Neural cell (in vitro differentiated cells): ENCODE results near the gene NNT. TPM values are rescaled to one million over a fixed set of nuclear protein-coding genes. Genes with fewer than 3 reads are reported as not detected.

Experiments used
- H2AFZ ChIP-seq: fragments of 200-600, 300-800 bp; sonication (generic), shearing (Covaris generic); 2 replicates; pipeline ENCODE4 v1.6.0; 2014; ENCODE audit warnings: low read depth, mild to moderate bottlenecking, antibody characterized with exemption, low read length, moderate library complexity
- H3F3A ChIP-seq: fragments of 200-600 bp; shearing (Covaris generic); 2 replicates; pipeline ENCODE4 v1.6.1; 2016; ENCODE audit warnings: mild to moderate bottlenecking, moderate library complexity, mixed read lengths, antibody characterized with exemption, low read length; ENCODE audit not compliant: insufficient read depth, poor library complexity, severe bottlenecking
- H3K27ac ChIP-seq: fragments of 200-600, 300-800 bp; sonication (generic), shearing (Covaris generic); 2 replicates; pipeline ENCODE4 v1.5.1; 2014; ENCODE audit warnings: mild to moderate bottlenecking, low read length, moderate library complexity
- H3K27me3 ChIP-seq: fragments of 300-800, 200-600 bp; sonication (generic), shearing (Covaris generic); 2 replicates; pipeline ENCODE4 v1.6.0; 2014; ENCODE audit warnings: mild to moderate bottlenecking, low read depth, low read length, moderate library complexity; ENCODE audit not compliant: insufficient read depth
- H3K36me3 ChIP-seq: fragments of 300-800, 200-600 bp; sonication (generic), shearing (Covaris generic); 2 replicates; pipeline ENCODE4 v1.5.1; 2014; ENCODE audit warnings: mild to moderate bottlenecking, antibody characterized with exemption, low read length, moderate library complexity; ENCODE audit not compliant: insufficient read depth
- H3K4me2 ChIP-seq: fragments of 300-800, 200-600 bp; sonication (generic), shearing (Covaris generic); 2 replicates; pipeline ENCODE4 v1.6.0; 2014; ENCODE audit warnings: mild to moderate bottlenecking, low read length
- H3K4me3 ChIP-seq: fragments of 300-800, 200-600 bp; sonication (generic), shearing (Covaris generic); 2 replicates; pipeline ENCODE4 v1.5.1; 2014; ENCODE audit warnings: mild to moderate bottlenecking, low read length, moderate library complexity
- H3K79me2 ChIP-seq: fragments of 200-600 bp; shearing (Covaris generic); replicated peaks from 2 replicates; pipeline ENCODE4 v1.6.0; 2014; ENCODE audit warnings: mild to moderate bottlenecking, low read length, moderate library complexity; ENCODE audit not compliant: insufficient read depth
- H3K9ac ChIP-seq: fragments of 300-800, 200-600 bp; sonication (generic), shearing (Covaris generic); 2 replicates; pipeline ENCODE4 v1.6.1; 2016; ENCODE audit warnings: mild to moderate bottlenecking, low read length, mixed read lengths
- H3K9me2 ChIP-seq: fragments of 200-600 bp; shearing (Covaris generic); 2 replicates; pipeline ENCODE4 v1.6.1; 2016; ENCODE audit warnings: mild to moderate bottlenecking, low read length, mixed read lengths; ENCODE audit not compliant: insufficient read depth
- H3K9me3 ChIP-seq: fragments of 200-600, 300-800 bp; sonication (generic), shearing (Covaris generic); 2 replicates; pipeline ENCODE4 v1.6.1; 2016; ENCODE audit warnings: mild to moderate bottlenecking, mixed run types, low read length, moderate library complexity, mixed read lengths
- H4K20me1 ChIP-seq: fragments of 200-600 bp; shearing (Covaris generic); 2 replicates; pipeline ENCODE4 v1.6.1; 2016; ENCODE audit warnings: mild to moderate bottlenecking, mixed run types; ENCODE audit not compliant: insufficient read depth
- CTCF ChIP-seq: fragments of 450-650 bp; IDR thresholded peaks from 2 replicates; pipeline ENCODE4 v1.5.1; 2014; ENCODE audit warnings: antibody characterized with exemption, mild to moderate bottlenecking, moderate library complexity; ENCODE audit not compliant: poor library complexity, severe bottlenecking
- EP300 ChIP-seq: fragments of 450-650 bp; conservative IDR thresholded peaks from 2 replicates; pipeline ENCODE4 v1.6.1; 2014; ENCODE audit warnings: antibody characterized with exemption, mild to moderate bottlenecking, moderate library complexity; ENCODE audit not compliant: poor library complexity, severe bottlenecking
- EZH2 ChIP-seq: fragments of 200-600, 300-800 bp; shearing (Covaris generic), sonication (generic); IDR thresholded peaks from 2 replicates; pipeline ENCODE4 v1.6.1; 2014; ENCODE audit warnings: antibody characterized with exemption, low read length, borderline replicate concordance, mild to moderate bottlenecking; ENCODE audit not compliant: insufficient read depth, poor library complexity, severe bottlenecking
- MXI1 ChIP-seq: fragments of 450-650 bp; conservative IDR thresholded peaks from 2 replicates; pipeline ENCODE4 v1.6.1; 2014; ENCODE audit warnings: antibody characterized with exemption, mild to moderate bottlenecking; ENCODE audit not compliant: poor library complexity, severe bottlenecking
- POLR2AphosphoS5 ChIP-seq: IDR thresholded peaks from 2 replicates; pipeline ENCODE4 v1.6.1; 2012
- RAD21 ChIP-seq: fragments of 450-650 bp; conservative IDR thresholded peaks from 2 replicates; pipeline ENCODE4 v1.6.1; 2014; ENCODE audit warnings: antibody characterized with exemption, mild to moderate bottlenecking, moderate library complexity
- REST ChIP-seq: IDR thresholded peaks from 2 replicates; pipeline ENCODE4 v1.6.1; 2012; ENCODE audit warnings: borderline replicate concordance
- SMC3 ChIP-seq: fragments of 450-650 bp; conservative IDR thresholded peaks from 2 replicates; pipeline ENCODE4 v1.6.1; 2014; ENCODE audit warnings: antibody characterized with exemption, mild to moderate bottlenecking, moderate library complexity; ENCODE audit not compliant: poor library complexity
- TAF1 ChIP-seq: IDR thresholded peaks from 2 replicates; pipeline ENCODE4 v1.6.1; 2012; ENCODE audit warnings: low read depth
- polyA plus RNA-seq: library from polyadenylated mRNA; depleted of rRNA; stranded (reverse); fragments of >200 nt; gene quantifications from 2 replicates; pipeline ENCODE4 v1.2.3, GENCODE V29; 2014

Gene NNT
- polyA plus RNA-seq, 1 donor from 2014 or later = 120 TPM

GRCh38 chr5:43613370-43613769 lies 10.4 kb downstream of the NNT start:
- Histone ChIP-seq H3K9me2 (no peaks in the 10 kb centered on the region), H2AFZ (no peak overlapping the region), H3K4me2 (no peak overlapping the region), H3K27ac (no peak overlapping the region), H3K4me3 (no peak overlapping the region), H3K9ac (no peak overlapping the region), H3K36me3 (peaks cover 20% of the 10 kb centered on the region), H3K27me3 (no peaks in the 10 kb centered on the region), H4K20me1 (no peaks in the 10 kb centered on the region), H3F3A (no peaks in the 10 kb centered on the region), H3K9me3 (no peaks in the 10 kb centered on the region), H3K79me2 (no peaks in the 10 kb centered on the region)
- no peak for TF ChIP-seq EP300
- TF ChIP-seq CTCF = no peak
- no peak for TF ChIP-seq TAF1
- no peak for TF ChIP-seq REST
- no peak for TF ChIP-seq EZH2
- no peak for TF ChIP-seq POLR2AphosphoS5
- no peak for TF ChIP-seq MXI1
- TF ChIP-seq SMC3 = no peak
- TF ChIP-seq RAD21 = no peak

- Histone ChIP-seq H3K9me3 (no peaks in the 10 kb centered on the region), H3F3A (no peaks in the 10 kb centered on the region), H4K20me1 (no peaks in the 10 kb centered on the region), H3K4me2 (no peak overlapping the region), H3K4me3 (no peak overlapping the region), H3K27ac (no peak overlapping the region), H3K79me2 (no peaks in the 10 kb centered on the region), H3K36me3 (peaks cover 10% of the 10 kb centered on the region), H3K9me2 (no peaks in the 10 kb centered on the region), H3K27me3 (no peaks in the 10 kb centered on the region), H2AFZ (no peak overlapping the region), H3K9ac (no peak overlapping the region)
- TF ChIP-seq MXI1 (no peak), EP300 (no peak), EZH2 (no peak), CTCF (no peak), TAF1 (no peak), POLR2AphosphoS5 (no peak), RAD21 (no peak), SMC3 (no peak), REST (no peak)
These were observed 12.6 kb downstream of the NNT start for GRCh38 chr5:43615445-43616184.
